Ishikawa (cell line): ENCODE data around the gene GALNT6.

Experiments used
- CEBPB ChIP-seq: IDR thresholded peaks from 2 replicates; pipeline ENCODE4 v1.6.1; 2012
- EGR1 ChIP-seq: IDR thresholded peaks from 2 replicates; pipeline ENCODE4 v1.6.1; 2012
- EP300 ChIP-seq: IDR thresholded peaks from 2 replicates; pipeline ENCODE4 v1.6.1; 2012; ENCODE audit warnings: borderline replicate concordance
- FOXM1 ChIP-seq: IDR thresholded peaks from 2 replicates; pipeline ENCODE4 v1.6.1; 2012; ENCODE audit warnings: low read depth, borderline replicate concordance
- NFIC ChIP-seq: IDR thresholded peaks from 2 replicates; pipeline ENCODE4 v1.6.1; 2012
- RAD21 ChIP-seq: IDR thresholded peaks from 2 replicates; pipeline ENCODE4 v1.6.1; 2012; ENCODE audit warnings: low read depth
- TAF1 ChIP-seq: IDR thresholded peaks from 2 replicates; pipeline ENCODE4 v1.6.1; 2012; ENCODE audit warnings: low read depth, mild to moderate bottlenecking
- YY1 ChIP-seq: IDR thresholded peaks from 2 replicates; pipeline ENCODE4 v1.6.1; 2012; ENCODE audit warnings: low read depth
- TF ChIP-seq, protein P1 (sequence below): IDR thresholded peaks from 2 replicates; pipeline ENCODE4 v1.6.1; 2012; ENCODE audit warnings: low read depth, mild to moderate bottlenecking
- TF ChIP-seq, protein P2 (sequence below): IDR thresholded peaks from 2 replicates; pipeline ENCODE4 v1.6.1; 2012
- TF ChIP-seq, protein P3 (sequence below): IDR thresholded peaks from 2 replicates; pipeline ENCODE4 v1.6.1; 2012

DNA sequence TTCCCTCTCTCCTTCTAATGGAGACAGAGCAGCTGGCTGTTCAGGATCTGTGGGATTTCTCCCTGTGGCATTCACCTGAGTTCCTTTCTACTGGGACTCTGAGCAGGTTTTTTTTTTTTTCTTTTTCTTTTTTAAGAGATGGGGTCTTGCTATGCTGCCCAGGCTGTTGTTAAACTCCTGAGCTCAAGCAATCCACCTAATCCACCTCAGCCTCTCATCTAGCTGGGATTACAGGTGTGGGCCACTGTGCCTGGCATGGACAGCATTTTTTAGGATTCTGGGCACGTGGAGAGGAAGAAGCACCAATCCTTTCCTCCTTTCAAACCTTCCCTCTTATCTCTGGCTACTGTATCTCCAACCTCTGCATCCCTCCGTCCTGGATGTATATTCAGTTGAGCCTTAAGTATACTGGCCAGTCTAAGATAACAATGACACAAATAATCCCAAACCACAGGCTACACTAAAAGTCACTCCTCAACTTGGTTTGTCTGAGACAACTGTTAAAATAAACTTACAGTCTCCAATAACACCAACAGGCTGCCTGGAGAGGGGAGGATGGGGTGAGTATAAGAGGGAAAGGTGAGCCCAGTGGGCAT lies 28.4 kb downstream of the GALNT6 start:
- TF ChIP-seq YY1 (no peak), TAF1 (no peak), NFIC (no peak), EGR1 (no peak), EP300 (no peak), CEBPB (no peak), RAD21 (no peak), FOXM1 (no peak)
- TF ChIP-seq, protein P1, sequence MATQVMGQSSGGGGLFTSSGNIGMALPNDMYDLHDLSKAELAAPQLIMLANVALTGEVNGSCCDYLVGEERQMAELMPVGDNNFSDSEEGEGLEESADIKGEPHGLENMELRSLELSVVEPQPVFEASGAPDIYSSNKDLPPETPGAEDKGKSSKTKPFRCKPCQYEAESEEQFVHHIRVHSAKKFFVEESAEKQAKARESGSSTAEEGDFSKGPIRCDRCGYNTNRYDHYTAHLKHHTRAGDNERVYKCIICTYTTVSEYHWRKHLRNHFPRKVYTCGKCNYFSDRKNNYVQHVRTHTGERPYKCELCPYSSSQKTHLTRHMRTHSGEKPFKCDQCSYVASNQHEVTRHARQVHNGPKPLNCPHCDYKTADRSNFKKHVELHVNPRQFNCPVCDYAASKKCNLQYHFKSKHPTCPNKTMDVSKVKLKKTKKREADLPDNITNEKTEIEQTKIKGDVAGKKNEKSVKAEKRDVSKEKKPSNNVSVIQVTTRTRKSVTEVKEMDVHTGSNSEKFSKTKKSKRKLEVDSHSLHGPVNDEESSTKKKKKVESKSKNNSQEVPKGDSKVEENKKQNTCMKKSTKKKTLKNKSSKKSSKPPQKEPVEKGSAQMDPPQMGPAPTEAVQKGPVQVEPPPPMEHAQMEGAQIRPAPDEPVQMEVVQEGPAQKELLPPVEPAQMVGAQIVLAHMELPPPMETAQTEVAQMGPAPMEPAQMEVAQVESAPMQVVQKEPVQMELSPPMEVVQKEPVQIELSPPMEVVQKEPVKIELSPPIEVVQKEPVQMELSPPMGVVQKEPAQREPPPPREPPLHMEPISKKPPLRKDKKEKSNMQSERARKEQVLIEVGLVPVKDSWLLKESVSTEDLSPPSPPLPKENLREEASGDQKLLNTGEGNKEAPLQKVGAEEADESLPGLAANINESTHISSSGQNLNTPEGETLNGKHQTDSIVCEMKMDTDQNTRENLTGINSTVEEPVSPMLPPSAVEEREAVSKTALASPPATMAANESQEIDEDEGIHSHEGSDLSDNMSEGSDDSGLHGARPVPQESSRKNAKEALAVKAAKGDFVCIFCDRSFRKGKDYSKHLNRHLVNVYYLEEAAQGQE: no peak
- TF ChIP-seq, protein P2, sequence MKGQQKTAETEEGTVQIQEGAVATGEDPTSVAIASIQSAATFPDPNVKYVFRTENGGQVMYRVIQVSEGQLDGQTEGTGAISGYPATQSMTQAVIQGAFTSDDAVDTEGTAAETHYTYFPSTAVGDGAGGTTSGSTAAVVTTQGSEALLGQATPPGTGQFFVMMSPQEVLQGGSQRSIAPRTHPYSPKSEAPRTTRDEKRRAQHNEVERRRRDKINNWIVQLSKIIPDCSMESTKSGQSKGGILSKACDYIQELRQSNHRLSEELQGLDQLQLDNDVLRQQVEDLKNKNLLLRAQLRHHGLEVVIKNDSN: no peak
- TF ChIP-seq, protein P3, sequence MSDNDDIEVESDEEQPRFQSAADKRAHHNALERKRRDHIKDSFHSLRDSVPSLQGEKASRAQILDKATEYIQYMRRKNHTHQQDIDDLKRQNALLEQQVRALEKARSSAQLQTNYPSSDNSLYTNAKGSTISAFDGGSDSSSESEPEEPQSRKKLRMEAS: no peak
